Activated CD8-positive, alpha-beta T cell treated with anti-CD3 and anti-CD28 coated beads for 36 hours (primary cell): ENCODE data around the gene ACTR2. TPM values are rescaled to one million over a fixed set of nuclear protein-coding genes. Genes with fewer than 3 reads are reported as not detected.

Experiments used
- ATAC-seq: fragments of 200-7000 bp; cut with Tn5 transposase; one replicate; pipeline ENCODE4 v1.10.0; 2021; ENCODE audit warnings: mild to moderate bottlenecking, moderate library complexity
- CTCF ChIA-PET: fragments of 350-600 bp; sonication (Branson Sonifier 250); formaldehyde crosslinking; loops from one replicate; lab custom pipeline; 2021; ENCODE audit warnings: antibody characterized with exemption; lab: Charles Lee
- POLR2A ChIA-PET: fragments of 350-600 bp; sonication (Branson Sonifier 250); formaldehyde crosslinking; loops from one replicate; lab custom pipeline; 2021; ENCODE audit warnings: antibody characterized with exemption; lab: Charles Lee
- DNase-seq: peaks from one replicate; pipeline ENCODE4 v3.0.0-alpha.2; 2020
- H3K27ac Mint-ChIP-seq: one replicate; pipeline ENCODE4 v1.8.0; 2021; ENCODE audit warnings: mild to moderate bottlenecking, mixed read lengths
- H3K27me3 Mint-ChIP-seq: one replicate; pipeline ENCODE4 v1.8.0; 2021; ENCODE audit warnings: mixed read lengths
- H3K36me3 Mint-ChIP-seq: one replicate; pipeline ENCODE4 v1.8.0; 2021; ENCODE audit warnings: low read depth, mixed read lengths
- H3K4me1 Mint-ChIP-seq: one replicate; pipeline ENCODE4 v1.8.0; 2021; ENCODE audit warnings: low read depth, mixed read lengths
- H3K4me3 Mint-ChIP-seq: one replicate; pipeline ENCODE4 v1.8.0; 2021; ENCODE audit warnings: mild to moderate bottlenecking, moderate library complexity, mixed read lengths
- H3K9me3 Mint-ChIP-seq: one replicate; pipeline ENCODE4 v1.8.0; 2021; ENCODE audit warnings: mixed read lengths
- CTCF ChIP-seq: fragments of 200-600 bp; IDR thresholded peaks from one replicate; pipeline ENCODE4 v1.8.0; 2022; ENCODE audit warnings: antibody characterized with exemption, mild to moderate bottlenecking
- intact Hi-C: fragments of 100-400 bp; cut with micrococcal nuclease; formaldehyde crosslinking; loops from one replicate; pipeline ENCODE4 v1.10.0; 2022
- total RNA-seq, 2 experiments: library from RNA; stranded (reverse); gene quantifications; one replicate each; pipeline ENCODE4 v1.2.3, GENCODE V29; 2021

ACTR2 gene
- total RNA-seq, 2 experiments from 2014 or later, result 331 to 341 TPM

GRCh38 chr2:65277118-65277517 is 49.5 kb downstream of the ACTR2 start:
- ChIA-PET CTCF (interaction anchor here (1.0 to 3.4 kb wide), 4 partner anchors 11 to 261 kb away, joined by 3 to 23 read pairs (median 3); no protein-coding TSS in a partner anchor), POLR2A (interaction anchor here (0.6 to 2.3 kb wide), 4 partner anchors 9 to 148 kb away, joined by 3 to 6 read pairs (median 4); no protein-coding TSS in a partner anchor)
- H3K9me3 Mint-ChIP-seq, result no peaks in the 10 kb centered on the region
- TF ChIP-seq CTCF, result no peak
- H3K27ac Mint-ChIP-seq, result no peak overlapping the region
- DNase-seq (no peak), ATAC-seq (no peak)
- no peaks in the 10 kb centered on the region for H3K27me3 Mint-ChIP-seq
- H3K4me3 Mint-ChIP-seq, result no peak overlapping the region
- peaks cover 9% of the 10 kb centered on the region for H3K36me3 Mint-ChIP-seq
- intact Hi-C loops, result no loop called here
- peaks cover 12% of the 10 kb centered on the region for H3K4me1 Mint-ChIP-seq

GRCh38 chr2:65277791-65278483 is 50.3 kb downstream of the ACTR2 start:
- CTCF ChIA-PET, result interaction anchor here (0.9 to 3.4 kb wide), 4 partner anchors 12 to 105 kb away, joined by 3 to 23 read pairs (median 4); no protein-coding TSS in a partner anchor
- DNase-seq, result peak; percentile 6
- Mint-ChIP-seq H3K4me3 (no peak overlapping the region), H3K4me1 (peaks cover 12% of the 10 kb centered on the region), H3K36me3 (peaks cover 3% of the 10 kb centered on the region), H3K27me3 (no peaks in the 10 kb centered on the region), H3K27ac (no peak overlapping the region), H3K9me3 (no peaks in the 10 kb centered on the region)
- peak; percentile 45 for ATAC-seq
- POLR2A ChIA-PET, result interaction anchor here (1.3 to 2.3 kb wide), 3 partner anchors 8 to 24 kb away, joined by 4 to 6 read pairs (median 4); no protein-coding TSS in a partner anchor
- intact Hi-C loops, result no loop called here
- no peak for TF ChIP-seq CTCF

DNA sequence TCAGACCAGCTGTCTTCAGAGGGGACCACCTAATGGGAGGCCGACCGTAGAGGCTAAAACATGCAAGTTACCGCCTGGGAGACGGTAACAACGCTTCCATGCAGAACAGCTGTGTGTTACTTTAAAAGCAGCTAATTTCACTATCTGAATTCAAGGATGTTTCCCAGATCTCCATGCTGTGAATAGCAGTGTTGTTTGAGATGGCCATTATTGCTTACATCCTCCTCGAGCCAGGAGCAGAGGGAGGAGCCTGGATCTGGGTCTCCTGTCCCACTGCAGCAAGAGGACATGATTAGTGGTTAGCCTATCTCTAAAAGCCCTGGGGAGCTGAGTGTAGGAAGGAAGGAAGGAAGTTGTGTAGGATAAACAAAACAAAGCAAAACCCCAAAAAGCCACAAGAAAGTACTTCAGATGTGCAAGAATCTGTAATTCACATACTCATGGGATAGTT is 50.9 kb downstream of the ACTR2 start:
- DNase-seq (no peak), ATAC-seq (no peak)
- Mint-ChIP-seq H3K27me3 (no peaks in the 10 kb centered on the region), H3K36me3 (peaks cover 3% of the 10 kb centered on the region), H3K9me3 (no peaks in the 10 kb centered on the region), H3K27ac (no peak overlapping the region), H3K4me3 (no peak overlapping the region), H3K4me1 (peaks cover 12% of the 10 kb centered on the region)
- ChIA-PET POLR2A (interaction anchor here (1.3 kb wide), 1 partner anchor 9 kb away, joined by 4 read pairs; no protein-coding TSS in a partner anchor), CTCF (interaction anchor here (0.9 to 1.2 kb wide), 2 partner anchors 42 to 105 kb away, joined by 3 to 4 read pairs; no protein-coding TSS in a partner anchor)
- intact Hi-C loops, result no loop called here
- no peak for TF ChIP-seq CTCF

GRCh38 chr2:65279756-65280155 is 52.1 kb downstream of the ACTR2 start:
- no peaks in the 10 kb centered on the region for H3K9me3 Mint-ChIP-seq
- no peaks in the 10 kb centered on the region for H3K36me3 Mint-ChIP-seq
- DNase-seq (no peak), ATAC-seq (no peak)
- no peak overlapping the region for H3K4me3 Mint-ChIP-seq
- H3K27me3 Mint-ChIP-seq, result peaks cover 5% of the 10 kb centered on the region
- intact Hi-C loops, result no loop called here
- H3K4me1 Mint-ChIP-seq, result peaks cover 12% of the 10 kb centered on the region
- POLR2A ChIA-PET, result no interaction called here
- no peak for TF ChIP-seq CTCF
- CTCF ChIA-PET, result no interaction called here
- H3K27ac Mint-ChIP-seq, result no peak overlapping the region
